Measurements from ENCODE around the gene CD177.
"Not testable (repeated sequence)": the region's sequence is repeated elsewhere in the genome, so short reads cannot be mapped to it uniquely, and the experiment has no call there.

The CD177 gene

GRCh38 chr19:43331435-43332010 is 22.0 kb upstream of the CD177 start:
- no peak overlapping the region for H3K4me3 ChIP-seq (ENCODE audit: low read depth in 1 of 2, low read length in 2 of 2)
- H3K9ac ChIP-seq (ENCODE audit: low read depth in 1 of 2, low read length in 2 of 2): no peak overlapping the region
- H3K4me1 ChIP-seq (ENCODE audit: control insufficient read depth in 1 of 2, insufficient read depth in 2 of 2, low read length in 2 of 2): peaks cover 4 to 11% of the 10 kb centered on the region in 2 donors
- no peaks in the 10 kb centered on the region for H3K36me3 ChIP-seq (ENCODE audit: control insufficient read depth in 1 of 2, insufficient read depth in 2 of 2, low read length in 2 of 2)
- H3K27ac ChIP-seq (ENCODE audit: low read depth, low read length): no peak overlapping the region
- H3K27me3 ChIP-seq (ENCODE audit: control insufficient read depth in 1 of 2, insufficient read depth in 2 of 2, low read length in 2 of 2): no peaks in the 10 kb centered on the region
- H3K9me3 ChIP-seq (ENCODE audit: control insufficient read depth in 1 of 2, low read length in 2 of 2): no peaks in the 10 kb centered on the region

GRCh38 chr19:43332058-43332922 is 21.2 kb upstream of the CD177 start:
- Histone ChIP-seq H3K27ac (ENCODE audit: low read depth, low read length) (no peak overlapping the region), H3K4me3 (ENCODE audit: low read depth in 1 of 2, low read length in 2 of 2) (no peak overlapping the region), H3K9me3 (ENCODE audit: control insufficient read depth in 1 of 2, low read length in 2 of 2) (no peaks in the 10 kb centered on the region), H3K9ac (ENCODE audit: low read depth in 1 of 2, low read length in 2 of 2) (no peak overlapping the region), H3K27me3 (ENCODE audit: control insufficient read depth in 1 of 2, insufficient read depth in 2 of 2, low read length in 2 of 2) (no peaks in the 10 kb centered on the region), H3K4me1 (ENCODE audit: control insufficient read depth in 1 of 2, insufficient read depth in 2 of 2, low read length in 2 of 2) (peaks cover 4 to 11% of the 10 kb centered on the region in 2 donors), H3K36me3 (ENCODE audit: control insufficient read depth in 1 of 2, insufficient read depth in 2 of 2, low read length in 2 of 2) (no peaks in the 10 kb centered on the region)

- not testable (repeated sequence) for H3K9ac ChIP-seq (ENCODE audit: low read depth in 1 of 2, low read length in 2 of 2); H3K36me3 ChIP-seq (ENCODE audit: control insufficient read depth in 1 of 2, insufficient read depth in 2 of 2, low read length in 2 of 2); H3K4me1 ChIP-seq (ENCODE audit: control insufficient read depth in 1 of 2, insufficient read depth in 2 of 2, low read length in 2 of 2); H3K27me3 ChIP-seq (ENCODE audit: control insufficient read depth in 1 of 2, insufficient read depth in 2 of 2, low read length in 2 of 2); H3K4me3 ChIP-seq (ENCODE audit: low read depth in 1 of 2, low read length in 2 of 2); H3K27ac ChIP-seq (ENCODE audit: low read depth, low read length); H3K9me3 ChIP-seq (ENCODE audit: control insufficient read depth in 1 of 2, low read length in 2 of 2)
Measured at GRCh38 chr19:43336508-43336907, 17.0 kb upstream of the CD177 start.

- no peaks in the 10 kb centered on the region for H3K4me1 ChIP-seq (ENCODE audit: control insufficient read depth in 1 of 2, insufficient read depth in 2 of 2, low read length in 2 of 2)
- no peak overlapping the region for H3K4me3 ChIP-seq (ENCODE audit: low read depth in 1 of 2, low read length in 2 of 2)
- no peak overlapping the region for H3K27ac ChIP-seq (ENCODE audit: low read depth, low read length)
- peaks cover 0 to 3% of the 10 kb centered on the region in 2 donors for H3K27me3 ChIP-seq (ENCODE audit: control insufficient read depth in 1 of 2, insufficient read depth in 2 of 2, low read length in 2 of 2)
- no peaks in the 10 kb centered on the region for H3K9me3 ChIP-seq (ENCODE audit: control insufficient read depth in 1 of 2, low read length in 2 of 2)
- no peaks in the 10 kb centered on the region for H3K36me3 ChIP-seq (ENCODE audit: control insufficient read depth in 1 of 2, insufficient read depth in 2 of 2, low read length in 2 of 2)
- H3K9ac ChIP-seq (ENCODE audit: low read depth in 1 of 2, low read length in 2 of 2): no peak overlapping the region
Measured at GRCh38 chr19:43337737-43338136, 15.7 kb upstream of the CD177 start.

- H3K9me3 ChIP-seq (ENCODE audit: control insufficient read depth in 1 of 2, low read length in 2 of 2): no peaks in the 10 kb centered on the region
- no peak overlapping the region for H3K27ac ChIP-seq (ENCODE audit: low read depth, low read length)
- no peak overlapping the region for H3K4me3 ChIP-seq (ENCODE audit: low read depth in 1 of 2, low read length in 2 of 2)
- H3K9ac ChIP-seq (ENCODE audit: low read depth in 1 of 2, low read length in 2 of 2): no peak overlapping the region
- peaks cover 0 to 3% of the 10 kb centered on the region in 2 donors for H3K27me3 ChIP-seq (ENCODE audit: control insufficient read depth in 1 of 2, insufficient read depth in 2 of 2, low read length in 2 of 2)
- no peaks in the 10 kb centered on the region for H3K36me3 ChIP-seq (ENCODE audit: control insufficient read depth in 1 of 2, insufficient read depth in 2 of 2, low read length in 2 of 2)
- no peaks in the 10 kb centered on the region for H3K4me1 ChIP-seq (ENCODE audit: control insufficient read depth in 1 of 2, insufficient read depth in 2 of 2, low read length in 2 of 2)
Measured at GRCh38 chr19:43338530-43338929, 15.0 kb upstream of the CD177 start.

GRCh38 chr19:43339243-43339930 is 14.1 kb upstream of the CD177 start:
- H3K27ac ChIP-seq (ENCODE audit: low read depth, low read length); H3K4me1 ChIP-seq (ENCODE audit: control insufficient read depth in 1 of 2, insufficient read depth in 2 of 2, low read length in 2 of 2); H3K27me3 ChIP-seq (ENCODE audit: control insufficient read depth in 1 of 2, insufficient read depth in 2 of 2, low read length in 2 of 2); H3K9me3 ChIP-seq (ENCODE audit: control insufficient read depth in 1 of 2, low read length in 2 of 2); H3K36me3 ChIP-seq (ENCODE audit: control insufficient read depth in 1 of 2, insufficient read depth in 2 of 2, low read length in 2 of 2); H3K4me3 ChIP-seq (ENCODE audit: low read depth in 1 of 2, low read length in 2 of 2); H3K9ac ChIP-seq (ENCODE audit: low read depth in 1 of 2, low read length in 2 of 2): not testable (repeated sequence)

- not testable (repeated sequence) for H3K36me3 ChIP-seq (ENCODE audit: control insufficient read depth in 1 of 2, insufficient read depth in 2 of 2, low read length in 2 of 2); H3K27me3 ChIP-seq (ENCODE audit: control insufficient read depth in 1 of 2, insufficient read depth in 2 of 2, low read length in 2 of 2); H3K9ac ChIP-seq (ENCODE audit: low read depth in 1 of 2, low read length in 2 of 2); H3K4me3 ChIP-seq (ENCODE audit: low read depth in 1 of 2, low read length in 2 of 2); H3K4me1 ChIP-seq (ENCODE audit: control insufficient read depth in 1 of 2, insufficient read depth in 2 of 2, low read length in 2 of 2); H3K27ac ChIP-seq (ENCODE audit: low read depth, low read length); H3K9me3 ChIP-seq (ENCODE audit: control insufficient read depth in 1 of 2, low read length in 2 of 2)
Measured at GRCh38 chr19:43340101-43340500, 13.4 kb upstream of the CD177 start.

GRCh38 chr19:43341098-43341497 is 12.4 kb upstream of the CD177 start:
- H3K27me3 ChIP-seq (ENCODE audit: control insufficient read depth in 1 of 2, insufficient read depth in 2 of 2, low read length in 2 of 2); H3K27ac ChIP-seq (ENCODE audit: low read depth, low read length); H3K36me3 ChIP-seq (ENCODE audit: control insufficient read depth in 1 of 2, insufficient read depth in 2 of 2, low read length in 2 of 2); H3K4me1 ChIP-seq (ENCODE audit: control insufficient read depth in 1 of 2, insufficient read depth in 2 of 2, low read length in 2 of 2); H3K9ac ChIP-seq (ENCODE audit: low read depth in 1 of 2, low read length in 2 of 2); H3K9me3 ChIP-seq (ENCODE audit: control insufficient read depth in 1 of 2, low read length in 2 of 2); H3K4me3 ChIP-seq (ENCODE audit: low read depth in 1 of 2, low read length in 2 of 2): not testable (repeated sequence)

- not testable (repeated sequence) for H3K4me1 ChIP-seq (ENCODE audit: control insufficient read depth in 1 of 2, insufficient read depth in 2 of 2, low read length in 2 of 2); H3K9ac ChIP-seq (ENCODE audit: low read depth in 1 of 2, low read length in 2 of 2); H3K9me3 ChIP-seq (ENCODE audit: control insufficient read depth in 1 of 2, low read length in 2 of 2); H3K4me3 ChIP-seq (ENCODE audit: low read depth in 1 of 2, low read length in 2 of 2); H3K36me3 ChIP-seq (ENCODE audit: control insufficient read depth in 1 of 2, insufficient read depth in 2 of 2, low read length in 2 of 2); H3K27me3 ChIP-seq (ENCODE audit: control insufficient read depth in 1 of 2, insufficient read depth in 2 of 2, low read length in 2 of 2); H3K27ac ChIP-seq (ENCODE audit: low read depth, low read length)
Measured at GRCh38 chr19:43342104-43342503, 11.4 kb upstream of the CD177 start.

- not testable (repeated sequence) for H3K27ac ChIP-seq (ENCODE audit: low read depth, low read length); H3K4me3 ChIP-seq (ENCODE audit: low read depth in 1 of 2, low read length in 2 of 2)
Measured at GRCh38 chr19:43344347-43344925, 9.1 kb upstream of the CD177 start.

More at GRCh38 chr19:43344347-43344925, 9.1 kb upstream of the CD177 start:
- not testable (repeated sequence) for H3K27me3 ChIP-seq (ENCODE audit: control insufficient read depth in 1 of 2, insufficient read depth in 2 of 2, low read length in 2 of 2); H3K4me1 ChIP-seq (ENCODE audit: control insufficient read depth in 1 of 2, insufficient read depth in 2 of 2, low read length in 2 of 2); H3K9ac ChIP-seq (ENCODE audit: low read depth in 1 of 2, low read length in 2 of 2); H3K9me3 ChIP-seq (ENCODE audit: control insufficient read depth in 1 of 2, low read length in 2 of 2); H3K36me3 ChIP-seq (ENCODE audit: control insufficient read depth in 1 of 2, insufficient read depth in 2 of 2, low read length in 2 of 2)

Measured in duodenal mucosa (tissue), 2 donors.